ENCODE measurements around the gene FTL.

Gene FTL

DNA sequence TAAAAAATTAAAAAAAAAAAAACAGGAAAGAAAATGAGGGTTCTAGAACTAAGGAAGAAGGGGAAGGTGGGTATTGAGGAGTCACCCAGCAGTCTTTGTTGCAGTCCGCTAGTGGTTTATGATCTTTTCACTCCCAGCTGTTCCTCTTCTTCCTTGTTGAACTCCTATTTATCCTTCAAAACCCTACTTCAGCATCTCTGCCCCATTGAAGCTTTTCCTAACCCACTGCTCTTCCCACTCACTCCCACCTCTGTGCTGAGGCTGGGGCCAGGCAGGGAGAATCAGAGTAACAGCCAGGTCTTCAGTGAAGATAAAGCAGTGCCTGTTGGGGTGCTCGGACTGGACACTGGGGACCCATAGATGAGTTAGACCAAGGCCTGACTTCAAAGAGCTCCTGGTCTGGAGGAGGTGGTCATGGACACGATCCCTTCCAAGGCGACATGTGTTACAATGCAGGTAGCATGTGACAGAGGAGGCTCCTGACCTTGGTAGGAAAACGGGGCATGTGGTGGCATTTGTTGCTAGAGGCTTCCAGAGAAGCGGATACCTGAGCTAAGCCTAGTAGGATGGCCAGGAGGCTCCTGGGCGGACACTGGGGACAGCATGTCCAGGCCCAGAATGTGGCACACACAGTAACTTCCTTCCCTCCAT is 40.0 kb downstream of the FTL start:
- peaks cover 66% of the 10 kb centered on the region for H3K36me3 ChIP-seq (ENCODE audit: insufficient read depth, low read depth, low read length)
- H3K9ac ChIP-seq (ENCODE audit: low read depth, low read length): no peak overlapping the region
- H3K27ac ChIP-seq (ENCODE audit: low read length): no peak overlapping the region
- no peaks in the 10 kb centered on the region for H3K9me3 ChIP-seq (ENCODE audit: insufficient read depth, low read depth, low read length)
- H3K27me3 ChIP-seq (ENCODE audit: insufficient read depth, low read length): no peaks in the 10 kb centered on the region
- no peaks in the 10 kb centered on the region for H3K4me1 ChIP-seq (ENCODE audit: insufficient read depth, low read length)
- no peak overlapping the region for H3K4me3 ChIP-seq (ENCODE audit: low read length)

DNA sequence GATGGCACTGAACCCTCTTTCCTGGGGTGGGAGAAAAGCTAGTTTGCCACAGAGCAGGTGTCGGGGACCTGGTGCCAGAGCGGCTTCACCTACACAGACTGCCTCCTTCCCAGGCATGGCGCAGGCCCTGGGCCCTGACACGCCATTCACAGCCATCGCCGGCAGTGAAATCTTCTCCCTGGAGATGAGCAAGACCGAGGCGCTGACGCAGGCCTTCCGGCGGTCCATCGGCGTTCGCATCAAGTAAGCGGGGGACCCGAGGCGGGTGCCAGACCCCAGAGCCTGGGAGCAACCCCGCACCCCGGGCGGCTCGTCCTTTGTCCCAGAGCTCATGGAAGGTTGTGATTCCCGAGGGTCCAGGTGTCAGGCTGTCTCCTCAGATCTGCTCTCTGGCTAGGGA is 41.8 kb downstream of the FTL start:
- no peaks in the 10 kb centered on the region for H3K9me3 ChIP-seq (ENCODE audit: insufficient read depth, low read depth, low read length)
- no peaks in the 10 kb centered on the region for H3K27me3 ChIP-seq (ENCODE audit: insufficient read depth, low read length)
- H3K9ac ChIP-seq (ENCODE audit: low read depth, low read length): no peak overlapping the region
- no peak overlapping the region for H3K27ac ChIP-seq (ENCODE audit: low read length)
- peaks cover 79% of the 10 kb centered on the region for H3K36me3 ChIP-seq (ENCODE audit: insufficient read depth, low read depth, low read length)
- no peak overlapping the region for H3K4me3 ChIP-seq (ENCODE audit: low read length)
- H3K4me1 ChIP-seq (ENCODE audit: insufficient read depth, low read length): no peaks in the 10 kb centered on the region

DNA sequence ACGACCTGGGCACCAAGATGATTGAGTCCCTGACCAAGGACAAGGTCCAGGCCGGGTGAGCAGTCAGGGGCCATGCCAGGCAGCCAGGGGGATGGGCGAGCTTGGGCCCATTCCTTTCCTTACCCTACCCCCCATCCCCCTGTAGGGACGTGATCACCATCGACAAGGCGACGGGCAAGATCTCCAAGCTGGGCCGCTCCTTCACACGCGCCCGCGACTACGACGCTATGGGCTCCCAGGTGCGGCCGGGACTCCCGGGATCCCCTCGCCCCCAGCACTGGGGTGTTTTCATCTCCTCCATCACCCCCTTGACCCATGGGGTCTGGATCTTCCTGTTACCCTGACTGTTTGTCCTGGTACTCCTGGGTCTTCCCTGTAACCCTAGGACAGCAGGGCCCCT is 44.7 kb downstream of the FTL start:
- Histone ChIP-seq H3K4me1 (ENCODE audit: insufficient read depth, low read length) (no peaks in the 10 kb centered on the region), H3K9me3 (ENCODE audit: insufficient read depth, low read depth, low read length) (no peaks in the 10 kb centered on the region), H3K4me3 (ENCODE audit: low read length) (no peak overlapping the region), H3K27me3 (ENCODE audit: insufficient read depth, low read length) (no peaks in the 10 kb centered on the region), H3K36me3 (ENCODE audit: insufficient read depth, low read depth, low read length) (peaks cover 79% of the 10 kb centered on the region), H3K27ac (ENCODE audit: low read length) (no peak overlapping the region), H3K9ac (ENCODE audit: low read depth, low read length) (no peak overlapping the region)

DNA sequence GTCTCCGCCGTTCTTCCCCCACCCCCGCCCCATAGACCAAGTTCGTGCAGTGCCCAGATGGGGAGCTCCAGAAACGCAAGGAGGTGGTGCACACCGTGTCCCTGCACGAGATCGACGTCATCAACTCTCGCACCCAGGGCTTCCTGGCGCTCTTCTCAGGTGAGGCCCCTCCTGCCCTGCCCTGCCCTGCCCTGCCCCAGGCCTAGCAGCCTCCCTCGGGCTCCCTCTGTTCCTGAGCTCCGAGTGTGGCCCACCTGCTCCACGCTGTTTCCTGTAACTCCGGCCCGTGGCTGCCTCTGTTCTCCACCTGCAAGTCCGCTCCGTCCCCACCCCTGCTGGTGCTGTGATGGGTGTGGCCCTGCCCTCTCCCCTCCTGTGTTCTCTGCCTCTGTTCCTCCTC is 45.3 kb downstream of the FTL start:
- peaks cover 79% of the 10 kb centered on the region for H3K36me3 ChIP-seq (ENCODE audit: insufficient read depth, low read depth, low read length)
- H3K9me3 ChIP-seq (ENCODE audit: insufficient read depth, low read depth, low read length): no peaks in the 10 kb centered on the region
- H3K27me3 ChIP-seq (ENCODE audit: insufficient read depth, low read length): no peaks in the 10 kb centered on the region
- H3K4me3 ChIP-seq (ENCODE audit: low read length): no peak overlapping the region
- H3K9ac ChIP-seq (ENCODE audit: low read depth, low read length): no peak overlapping the region
- H3K4me1 ChIP-seq (ENCODE audit: insufficient read depth, low read length): no peaks in the 10 kb centered on the region
- H3K27ac ChIP-seq (ENCODE audit: low read length): no peak overlapping the region

DNA sequence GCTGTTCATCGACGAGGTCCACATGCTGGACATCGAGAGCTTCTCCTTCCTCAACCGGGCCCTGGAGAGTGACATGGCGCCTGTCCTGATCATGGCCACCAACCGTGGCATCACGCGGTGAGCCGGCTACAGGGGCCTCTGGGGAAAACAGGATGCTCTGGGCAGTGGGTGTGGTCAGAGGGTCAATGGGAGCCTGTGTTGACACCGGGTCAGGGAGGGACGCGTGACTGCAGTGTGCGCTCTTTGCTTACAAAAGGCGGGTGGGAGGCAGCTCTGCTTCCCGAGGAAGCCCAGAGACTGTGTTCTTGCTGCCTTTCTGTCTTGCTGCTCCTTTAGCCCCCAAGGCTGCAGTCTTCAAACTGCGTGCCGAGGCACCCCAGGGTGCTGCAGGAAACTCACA is 46.1 kb downstream of the FTL start:
- H3K36me3 ChIP-seq (ENCODE audit: insufficient read depth, low read depth, low read length): peaks cover 79% of the 10 kb centered on the region
- H3K27me3 ChIP-seq (ENCODE audit: insufficient read depth, low read length): no peaks in the 10 kb centered on the region
- no peaks in the 10 kb centered on the region for H3K9me3 ChIP-seq (ENCODE audit: insufficient read depth, low read depth, low read length)
- H3K27ac ChIP-seq (ENCODE audit: low read length): no peak overlapping the region
- H3K9ac ChIP-seq (ENCODE audit: low read depth, low read length): no peak overlapping the region
- H3K4me1 ChIP-seq (ENCODE audit: insufficient read depth, low read length): no peaks in the 10 kb centered on the region
- no peak overlapping the region for H3K4me3 ChIP-seq (ENCODE audit: low read length)

DNA sequence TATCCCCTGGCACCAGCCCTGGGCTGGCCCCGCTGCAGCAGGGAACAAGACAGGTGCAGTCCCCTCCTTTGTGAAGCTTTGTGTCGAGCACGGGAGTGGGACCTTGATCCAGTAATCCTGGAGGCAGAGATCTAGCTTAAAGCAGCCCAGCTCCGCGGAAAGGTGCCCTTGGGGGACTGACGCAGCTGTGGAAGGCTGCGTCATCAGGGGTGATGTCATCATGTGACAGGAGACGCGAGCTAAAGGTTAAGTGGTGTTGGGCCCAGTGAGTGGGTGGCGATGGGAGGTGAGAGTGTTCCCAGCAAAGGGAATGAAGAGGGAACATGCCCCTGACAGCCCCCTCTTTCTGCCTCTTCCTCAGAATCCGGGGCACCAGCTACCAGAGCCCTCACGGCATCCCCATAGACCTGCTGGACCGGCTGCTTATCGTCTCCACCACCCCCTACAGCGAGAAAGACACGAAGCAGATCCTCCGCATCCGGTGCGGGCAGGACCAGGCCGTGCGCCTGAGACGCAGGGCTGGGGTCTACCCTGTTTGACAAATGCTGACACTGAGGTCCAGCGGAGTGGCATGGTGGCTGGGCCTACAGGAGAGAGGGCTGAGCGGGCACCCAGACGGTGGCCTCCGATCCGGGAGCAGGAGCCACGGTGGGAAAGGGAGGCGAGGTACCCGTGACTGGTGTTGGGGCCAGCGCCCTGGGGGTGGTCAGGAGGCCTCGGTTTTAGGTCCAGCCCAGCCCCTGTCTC is 49.2 kb downstream of the FTL start:
- H3K27ac ChIP-seq (ENCODE audit: low read length): no peak overlapping the region
- no peak overlapping the region for H3K9ac ChIP-seq (ENCODE audit: low read depth, low read length)
- H3K36me3 ChIP-seq (ENCODE audit: insufficient read depth, low read depth, low read length): peaks cover 66% of the 10 kb centered on the region
- H3K4me1 ChIP-seq (ENCODE audit: insufficient read depth, low read length): no peaks in the 10 kb centered on the region; the same call in 1 of the 2 replicates
- H3K27me3 ChIP-seq (ENCODE audit: insufficient read depth, low read length): peaks cover 23% of the 10 kb centered on the region
- H3K9me3 ChIP-seq (ENCODE audit: insufficient read depth, low read depth, low read length): no peaks in the 10 kb centered on the region
- H3K4me3 ChIP-seq (ENCODE audit: low read length): no peak overlapping the region

DNA sequence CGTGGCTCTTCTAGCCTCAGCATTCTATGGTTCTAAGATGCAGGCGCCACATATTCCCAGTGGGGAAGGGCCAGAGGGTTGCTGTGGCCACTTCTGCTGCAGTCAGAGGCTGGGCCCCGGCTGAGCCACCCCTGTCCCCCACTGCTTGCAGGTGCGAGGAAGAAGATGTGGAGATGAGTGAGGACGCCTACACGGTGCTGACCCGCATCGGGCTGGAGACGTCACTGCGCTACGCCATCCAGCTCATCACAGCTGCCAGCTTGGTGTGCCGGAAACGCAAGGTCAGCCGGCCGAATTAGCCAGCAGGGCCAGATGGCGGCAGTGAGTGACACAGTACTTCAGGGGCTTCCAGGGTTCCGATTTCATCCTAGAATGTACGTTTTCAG is 49.8 kb downstream of the FTL start:
- Histone ChIP-seq H3K4me3 (ENCODE audit: low read length) (no peak overlapping the region), H3K27ac (ENCODE audit: low read length) (no peak overlapping the region), H3K27me3 (ENCODE audit: insufficient read depth, low read length) (peaks cover 24% of the 10 kb centered on the region), H3K9ac (ENCODE audit: low read depth, low read length) (no peak overlapping the region), H3K36me3 (ENCODE audit: insufficient read depth, low read depth, low read length) (peaks cover 60% of the 10 kb centered on the region), H3K4me1 (ENCODE audit: insufficient read depth, low read length) (no peaks in the 10 kb centered on the region; the same call in 1 of the 2 replicates), H3K9me3 (ENCODE audit: insufficient read depth, low read depth, low read length) (no peaks in the 10 kb centered on the region)

DNA sequence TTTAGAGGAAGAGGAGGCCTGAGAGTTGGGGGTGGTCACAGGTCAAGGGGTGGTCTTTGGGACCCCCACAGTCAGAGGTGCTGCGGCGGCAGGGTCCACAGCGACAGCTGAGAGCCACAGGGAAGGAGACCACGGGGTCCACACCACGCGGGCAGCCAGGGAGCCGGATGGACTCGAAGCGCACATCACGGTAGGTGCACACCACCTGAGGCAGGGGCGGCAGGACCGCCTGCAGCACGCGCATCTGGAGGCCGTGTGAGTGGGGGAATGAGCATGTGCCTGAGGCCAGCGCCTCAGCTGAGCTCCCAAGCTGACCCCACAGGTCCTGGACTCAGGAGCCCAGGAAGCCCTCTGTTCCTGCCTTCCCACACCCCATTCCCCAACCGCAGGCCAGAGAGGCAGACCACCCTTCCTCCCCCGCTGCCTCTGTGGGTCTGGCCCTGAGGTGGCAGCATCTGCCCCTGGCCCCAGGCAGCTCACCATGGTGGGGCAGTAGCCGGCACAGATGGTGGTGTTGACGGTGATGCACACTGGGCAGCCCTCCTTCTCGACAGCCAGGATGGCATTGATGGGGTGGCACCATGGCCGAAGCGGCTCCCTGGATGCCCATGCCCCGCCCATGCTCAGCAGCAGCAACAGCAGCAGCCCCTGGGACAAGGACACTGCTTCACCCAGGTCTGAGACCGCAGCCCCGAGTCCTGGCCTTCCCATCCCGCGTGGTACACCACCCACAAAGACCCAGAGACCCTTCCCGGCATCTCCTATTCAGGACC is 51.1 kb downstream of the FTL start:
- no peak overlapping the region for H3K27ac ChIP-seq (ENCODE audit: low read length)
- no peaks in the 10 kb centered on the region for H3K9me3 ChIP-seq (ENCODE audit: insufficient read depth, low read depth, low read length)
- H3K4me3 ChIP-seq (ENCODE audit: low read length): no peak overlapping the region
- H3K9ac ChIP-seq (ENCODE audit: low read depth, low read length): no peak overlapping the region
- peaks cover 37% of the 10 kb centered on the region for H3K27me3 ChIP-seq (ENCODE audit: insufficient read depth, low read length)
- H3K36me3 ChIP-seq (ENCODE audit: insufficient read depth, low read depth, low read length): peaks cover 49% of the 10 kb centered on the region
- no peaks in the 10 kb centered on the region; the same call in 1 of the 2 replicates for H3K4me1 ChIP-seq (ENCODE audit: insufficient read depth, low read length)
